ENCODE results near the gene NPY5R.
A peak's percentile ranks its signal among the peaks of the same experiment; 100 is the strongest.

NPY5R gene

DNA sequence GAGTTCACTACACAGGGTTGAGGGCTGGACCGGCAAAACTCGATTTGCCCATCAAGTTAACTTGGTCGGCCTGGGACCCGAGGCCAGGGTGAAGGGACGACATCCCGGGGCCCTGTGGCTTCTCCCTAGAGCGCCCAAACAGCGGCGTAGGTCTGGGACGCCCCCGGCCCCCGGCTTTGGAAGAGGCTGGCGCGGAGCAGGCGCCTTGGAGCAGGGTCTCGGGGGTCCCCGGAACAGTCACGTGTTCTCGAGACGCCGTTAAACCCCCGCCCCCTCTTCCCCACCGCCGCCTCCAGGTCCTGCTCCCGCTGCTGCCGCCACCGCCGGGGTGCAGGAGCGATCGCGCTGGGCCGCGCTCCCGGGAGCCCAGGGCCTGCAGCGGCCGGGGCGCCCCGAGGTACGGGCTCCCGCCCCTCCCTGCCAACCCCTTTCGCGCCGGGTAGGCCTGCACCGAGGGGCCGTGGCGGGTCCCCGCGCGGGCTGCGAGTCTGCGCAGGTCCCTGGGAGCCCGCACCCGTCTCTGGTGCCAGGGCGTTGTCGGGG lies at the start of gene NPY5R:
Gene NPY5R (plus strand): TSS at position 289 of the 543 bp plus-strand sequence. CDS start 6,382 bp downstream, outside the sequence.
- DNase-seq = no peak

DNA sequence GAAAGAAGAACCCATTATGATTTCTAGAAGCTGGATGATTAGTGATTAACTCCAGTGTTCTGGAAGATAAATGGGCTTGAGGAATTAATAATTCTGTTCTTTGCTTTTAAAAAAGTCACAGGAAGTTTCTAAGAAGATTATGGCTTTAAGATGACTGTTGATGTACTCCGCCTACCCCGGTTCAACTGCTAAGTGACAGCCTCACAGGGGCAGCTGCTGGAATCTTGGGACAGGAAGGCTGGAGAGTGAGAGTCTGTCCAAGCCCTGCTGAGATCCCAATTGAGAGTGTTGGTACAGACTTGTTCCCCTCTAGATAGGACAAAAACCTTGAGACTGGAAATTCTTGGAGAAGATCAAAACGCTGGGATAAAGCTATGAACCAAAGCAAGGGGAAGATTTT lies 48.6 kb upstream of the NPY5R start:
- DNase-seq = no peak

DNA sequence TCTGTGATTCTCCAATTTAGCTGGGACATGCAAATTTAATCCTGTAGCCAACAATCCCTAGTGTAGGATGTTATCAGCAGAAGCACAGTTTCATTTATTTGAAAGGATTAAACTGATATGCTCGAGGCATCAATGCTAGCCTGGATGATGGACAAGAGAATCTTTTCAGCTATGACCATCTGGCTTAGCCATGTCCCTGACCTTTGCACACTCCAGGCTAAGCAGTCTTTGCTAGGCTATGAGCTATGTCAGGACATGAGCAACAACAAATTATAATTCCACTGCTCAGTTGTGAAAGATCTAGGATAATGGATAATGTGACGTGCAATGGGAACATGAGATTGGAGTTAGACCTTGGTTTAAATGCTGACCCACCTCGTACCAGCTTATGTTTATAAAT lies 43.2 kb upstream of the NPY5R start:
- DNase-seq = no peak

DNA sequence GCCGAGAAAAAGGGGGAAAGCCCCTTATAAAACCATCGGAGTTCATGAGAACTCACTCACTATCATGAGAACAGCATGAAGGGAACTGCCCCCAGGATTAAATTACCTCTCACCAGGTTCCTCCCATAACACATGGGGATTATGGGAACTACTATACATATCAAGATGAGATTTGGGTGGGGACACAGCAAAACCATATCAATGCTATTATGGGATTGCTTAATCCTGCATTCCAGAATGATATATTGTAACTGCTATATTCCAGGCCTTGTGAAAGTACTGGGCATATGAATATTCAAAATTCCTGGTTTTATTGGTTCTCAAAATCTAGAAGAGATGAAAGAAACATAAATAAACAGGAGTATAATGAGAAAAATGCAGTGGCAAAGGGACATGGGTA lies 40.6 kb upstream of the NPY5R start:
- DNase-seq = no peak

DNA sequence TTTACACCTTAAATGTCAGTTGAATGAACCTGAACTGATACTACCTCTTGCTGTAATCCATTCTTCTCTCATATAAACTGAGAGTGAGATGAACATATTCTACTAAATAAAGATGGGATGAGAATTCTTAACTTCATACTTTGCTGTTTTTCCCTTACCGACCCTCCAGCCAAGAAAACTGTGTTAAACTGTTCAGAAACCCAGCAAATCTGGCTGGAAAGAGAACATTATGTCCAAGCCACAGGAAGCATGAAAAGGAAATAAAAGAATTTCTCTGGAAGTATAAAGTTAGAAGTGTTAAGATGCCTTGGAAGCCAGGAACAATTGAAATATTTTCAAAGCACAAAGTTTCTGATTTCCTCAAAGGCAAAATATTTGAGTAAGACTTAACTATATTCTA lies 34.2 kb upstream of the NPY5R start:
- no peak for DNase-seq

DNA sequence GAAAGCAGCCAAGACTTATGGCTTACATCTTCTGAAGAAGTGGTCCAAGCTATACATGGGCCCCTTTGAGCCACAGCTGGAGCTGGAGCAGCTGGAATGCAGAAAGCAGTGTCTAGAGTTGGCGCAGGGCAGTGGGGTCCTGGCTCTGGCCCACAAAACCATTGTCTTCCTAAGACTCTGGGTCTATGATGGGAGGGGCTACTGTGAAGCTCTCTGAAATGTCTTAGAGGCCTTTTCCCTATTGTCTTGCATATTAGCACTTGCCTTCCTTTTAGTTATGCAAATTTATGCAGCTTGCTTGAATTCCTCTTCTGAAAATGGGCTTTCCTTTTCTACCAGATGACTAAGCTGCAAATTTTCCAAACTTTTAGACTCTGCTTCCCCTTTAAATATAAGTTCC lies 26.6 kb upstream of the NPY5R start:
- no peak for DNase-seq

DNA sequence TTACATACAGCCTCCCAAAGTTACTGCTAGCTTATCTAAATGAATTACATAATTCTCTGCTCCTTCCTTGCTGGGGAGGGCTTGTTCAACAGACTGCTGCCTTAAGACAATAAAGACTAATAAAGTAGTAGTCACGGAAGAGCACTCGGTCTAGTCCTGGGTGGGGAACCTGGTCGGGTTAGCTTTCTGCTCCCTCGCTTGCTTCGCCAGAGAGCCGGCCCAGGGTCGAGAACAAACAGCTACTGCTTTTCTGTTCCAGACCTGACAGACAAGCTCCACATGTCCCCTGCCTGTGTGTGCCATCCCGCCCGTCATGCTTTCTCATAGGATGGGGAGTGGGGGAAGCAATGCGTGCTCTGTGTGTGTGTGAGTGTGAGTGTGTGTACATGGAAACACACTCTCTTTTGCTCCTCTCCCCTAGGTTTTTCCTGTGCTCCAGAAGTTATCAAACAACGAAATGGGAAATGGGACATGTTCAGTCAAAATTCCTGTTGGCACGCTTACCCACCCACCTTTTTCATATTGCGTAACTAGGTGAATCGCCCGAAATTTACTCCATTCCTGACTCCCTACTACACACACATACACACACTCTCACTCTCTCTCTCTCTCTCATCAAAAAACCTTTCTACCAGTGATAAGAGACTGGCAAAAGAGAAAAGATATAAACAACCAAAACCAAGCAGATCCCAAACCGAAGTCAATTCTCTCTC lies 12.6 kb upstream of the NPY5R start:
- DNase-seq = no peak

DNA sequence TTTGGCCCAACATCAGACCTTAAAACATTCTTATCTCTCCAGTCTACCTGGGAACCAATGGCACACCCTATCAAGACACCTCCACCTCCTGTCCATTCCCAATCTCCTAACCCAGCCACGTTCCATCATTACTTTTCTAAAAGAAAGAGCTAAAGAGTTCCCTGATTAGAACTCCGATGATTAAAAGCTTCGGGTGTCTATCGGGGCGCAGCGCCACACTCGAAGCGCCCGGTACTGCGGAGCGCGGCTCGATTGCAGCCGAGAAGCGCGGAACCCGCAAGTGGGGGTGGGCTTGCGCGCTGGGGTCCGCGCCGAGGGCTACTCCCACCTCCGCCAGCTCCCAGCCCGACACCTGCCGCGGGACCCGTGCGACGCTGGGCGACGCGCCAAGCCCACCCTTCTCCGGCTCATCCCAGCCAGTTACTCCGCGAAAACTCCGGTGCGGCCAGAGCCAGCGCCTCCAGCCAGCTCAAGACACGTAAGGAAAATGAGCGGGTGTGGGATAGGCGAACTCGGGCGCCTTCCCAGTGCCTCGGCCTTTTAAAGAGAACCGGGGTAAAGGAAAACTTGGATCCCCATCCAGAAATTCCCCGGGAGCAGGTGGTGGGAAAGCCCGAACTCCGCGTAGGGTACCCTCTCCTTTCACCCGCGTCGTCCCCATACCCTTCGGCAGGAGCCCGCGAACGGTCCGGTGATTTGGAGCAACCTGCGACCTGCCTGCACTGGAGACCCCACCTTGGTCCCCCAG lies 11.9 kb upstream of the NPY5R start:
- DNase-seq = no peak

DNA sequence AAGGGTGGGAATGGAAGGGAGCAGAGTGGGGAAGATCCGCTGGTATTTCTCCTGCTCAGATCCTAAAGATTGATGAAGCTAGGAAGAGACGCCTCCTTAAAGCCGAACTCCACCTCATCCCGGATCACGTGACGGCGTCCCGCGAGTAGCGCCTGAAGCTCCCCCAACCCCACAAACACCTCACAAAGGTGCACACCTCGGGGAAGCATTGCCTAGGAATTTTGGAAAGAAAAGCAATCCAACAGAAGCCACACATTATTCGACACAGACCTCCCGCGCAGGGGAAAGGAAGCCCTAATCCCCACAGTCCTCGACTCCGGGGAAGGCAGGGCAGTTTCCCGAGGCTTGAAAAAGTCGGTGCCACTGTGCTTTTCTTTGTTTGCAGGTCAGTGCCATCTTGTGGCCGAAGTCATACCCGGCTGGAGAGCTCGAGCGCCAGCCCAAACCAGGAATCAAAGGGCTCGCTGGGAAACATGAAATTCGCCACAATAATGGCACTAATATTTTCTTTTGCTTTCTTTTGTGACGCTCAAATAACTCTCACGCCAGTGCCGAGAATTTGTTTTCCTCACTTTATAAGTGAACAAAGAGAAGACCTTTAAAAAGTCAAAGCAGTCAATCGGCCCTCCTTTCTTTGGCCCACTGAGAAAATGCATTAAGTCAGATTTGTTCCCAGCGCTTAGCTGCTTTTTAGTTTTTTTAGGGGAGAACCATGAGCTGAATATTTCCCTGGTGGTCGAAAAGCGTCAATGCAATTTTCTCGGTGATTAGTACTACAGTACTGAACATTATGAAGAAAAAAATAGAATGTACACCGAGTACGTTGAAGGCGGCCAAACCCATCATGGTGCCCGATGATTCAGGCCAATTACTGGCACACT lies 10.9 kb upstream of the NPY5R start, which contains the start of gene NPY1R:
Gene NPY1R (minus strand): TSS at position 71 of the 881 bp plus-strand sequence. CDS start 6,042 bp downstream, outside the sequence.
- DNase-seq = peak; percentile 58

DNA sequence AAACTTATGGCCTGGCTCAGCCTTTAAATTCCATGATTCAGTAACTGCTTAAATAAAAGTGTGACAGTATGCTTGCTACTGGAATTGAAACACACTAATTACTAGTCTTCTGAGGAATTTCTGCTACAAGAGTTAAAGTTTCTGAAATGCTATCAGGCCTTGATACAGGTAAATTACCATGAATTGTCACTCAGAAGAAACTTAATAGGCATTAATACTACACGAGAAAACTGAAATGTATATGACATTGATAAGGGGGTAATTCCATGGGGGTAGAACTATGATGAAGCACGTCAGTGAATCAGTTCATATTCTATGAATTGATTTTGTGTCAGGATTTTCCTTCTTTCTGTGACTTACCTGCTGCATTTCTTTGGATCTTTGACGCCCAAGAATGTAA lies 8.3 kb upstream of the NPY5R start:
- no peak for DNase-seq

DNA sequence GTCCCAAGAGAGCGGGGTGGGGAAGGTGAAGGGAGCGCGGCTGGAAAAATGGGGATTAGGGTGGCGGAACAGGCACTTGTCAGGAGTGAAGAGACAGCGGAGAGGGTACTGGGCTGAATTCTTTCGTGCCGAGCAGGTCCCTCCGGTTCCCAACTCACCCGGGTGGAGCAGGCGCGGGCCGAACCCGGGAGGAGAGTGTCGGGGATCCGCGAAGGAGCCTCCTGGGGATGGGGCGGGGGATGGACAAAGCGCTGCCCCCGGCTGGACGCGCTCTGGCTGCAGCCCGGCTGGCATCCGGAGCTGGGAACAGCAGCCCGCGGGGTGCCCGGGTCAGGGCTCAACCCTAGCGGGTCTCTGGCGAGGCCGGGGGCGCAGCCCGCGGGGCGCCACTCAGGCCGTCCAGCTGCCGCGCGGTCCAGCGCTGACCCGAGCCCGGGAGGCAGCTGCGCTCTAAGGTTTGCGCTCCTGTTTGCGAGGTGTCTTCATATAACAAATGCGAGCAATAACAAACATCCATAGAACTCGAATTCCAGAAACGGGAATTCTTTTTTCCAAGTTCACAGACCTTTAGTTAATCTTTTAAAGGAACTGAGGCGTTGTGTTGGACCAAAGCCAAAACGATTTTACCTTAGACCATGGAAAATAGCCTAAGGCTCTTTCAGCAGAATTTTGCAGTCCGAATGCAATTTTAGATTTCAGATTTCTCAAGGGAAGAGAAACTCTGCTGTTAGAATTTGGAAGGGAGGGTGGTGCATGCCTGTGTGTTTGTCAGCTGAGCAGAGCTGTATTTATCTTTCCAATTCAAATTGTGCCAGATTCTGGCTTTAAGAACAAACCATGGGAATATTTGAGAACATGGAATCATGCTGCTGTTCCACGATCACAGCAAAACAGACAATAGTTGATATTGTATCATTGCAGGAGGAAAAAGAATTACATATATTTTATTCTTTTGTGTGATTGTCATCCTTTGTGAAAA lies 744 bp downstream of the NPY5R start:
- DNase-seq = no peak

DNA sequence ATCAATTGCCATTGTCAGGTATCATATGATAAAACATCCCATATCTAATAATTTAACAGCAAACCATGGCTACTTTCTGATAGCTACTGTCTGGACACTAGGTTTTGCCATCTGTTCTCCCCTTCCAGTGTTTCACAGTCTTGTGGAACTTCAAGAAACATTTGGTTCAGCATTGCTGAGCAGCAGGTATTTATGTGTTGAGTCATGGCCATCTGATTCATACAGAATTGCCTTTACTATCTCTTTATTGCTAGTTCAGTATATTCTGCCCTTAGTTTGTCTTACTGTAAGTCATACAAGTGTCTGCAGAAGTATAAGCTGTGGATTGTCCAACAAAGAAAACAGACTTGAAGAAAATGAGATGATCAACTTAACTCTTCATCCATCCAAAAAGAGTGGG lies 7.0 kb downstream of the NPY5R start:
- DNase-seq = no peak

DNA sequence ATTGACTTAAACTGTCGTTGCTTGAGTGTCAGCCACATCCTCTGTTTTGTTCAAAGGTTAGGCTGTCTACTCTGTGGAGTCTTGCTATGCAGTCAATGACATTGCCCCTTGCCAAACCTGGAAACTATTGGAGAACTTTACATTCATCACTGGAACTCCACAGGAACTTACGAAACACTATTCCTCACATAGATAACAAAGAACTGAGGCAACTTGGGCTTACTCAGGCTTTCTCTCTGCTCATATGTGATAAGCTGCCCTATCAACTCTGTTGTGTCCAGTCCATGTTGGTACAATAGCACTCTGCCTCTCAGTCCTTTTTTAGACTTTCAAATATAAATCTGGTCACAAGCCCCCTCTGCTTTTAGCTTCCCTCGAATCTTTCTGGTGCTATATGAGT lies 9.4 kb downstream of the NPY5R start:
- no peak for DNase-seq

DNA sequence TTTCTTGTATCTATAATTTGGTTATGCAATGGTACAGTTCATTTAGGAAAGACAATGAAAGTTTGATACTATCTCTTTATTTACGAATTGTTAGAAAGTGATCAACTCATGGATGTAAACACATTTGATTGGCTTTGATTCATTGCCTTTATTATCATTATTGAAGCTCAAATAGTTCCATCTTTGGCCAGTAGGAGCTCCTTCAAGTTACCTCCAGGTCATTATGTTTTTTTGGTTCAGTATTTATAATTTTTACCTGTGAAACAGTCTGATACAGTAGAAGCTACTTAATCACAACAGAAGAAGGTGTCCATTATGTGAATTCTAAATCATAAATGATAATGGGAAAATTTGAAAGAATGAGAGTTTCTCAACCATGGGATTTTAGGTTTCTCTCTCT lies 12.4 kb downstream of the NPY5R start:
- no peak for DNase-seq

DNA sequence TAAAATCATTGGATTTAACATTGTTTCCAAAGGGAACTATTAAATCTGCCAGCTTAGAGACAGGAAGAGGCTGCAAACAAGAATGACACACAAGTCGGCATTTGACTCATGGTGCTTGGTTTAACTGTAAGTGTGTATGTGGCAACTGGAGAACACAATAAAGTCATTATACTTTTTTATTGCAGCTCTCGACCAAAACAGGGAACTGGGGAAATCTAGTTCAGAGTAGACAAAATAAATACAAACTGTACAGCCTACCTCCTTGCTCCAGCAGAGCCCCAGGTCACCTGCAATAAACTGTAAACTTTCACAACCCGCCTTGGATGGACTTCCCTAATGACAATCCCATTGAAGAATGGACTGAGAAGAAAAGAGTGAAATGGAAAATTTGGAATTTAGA lies 24.0 kb downstream of the NPY5R start:
- DNase-seq = no peak

DNA sequence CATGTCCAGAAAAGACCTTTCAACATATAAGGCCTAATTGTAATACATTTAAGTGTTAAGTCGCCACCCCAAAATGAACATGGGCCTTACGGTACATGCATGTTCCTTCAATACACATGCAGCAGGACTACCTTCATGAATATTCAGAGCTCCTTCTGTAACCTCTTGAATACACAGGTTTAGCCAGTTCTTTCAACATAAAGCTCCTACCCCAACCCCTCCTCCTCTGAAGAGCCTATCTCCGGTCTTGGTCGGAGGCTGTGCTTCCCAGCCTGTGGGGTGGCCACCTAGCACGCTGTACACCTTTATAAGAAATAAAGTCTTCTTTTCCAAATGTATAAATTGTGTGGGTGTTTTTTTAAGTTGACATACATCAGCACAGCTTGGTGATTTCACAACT lies 28.3 kb downstream of the NPY5R start:
- no peak for DNase-seq

DNA sequence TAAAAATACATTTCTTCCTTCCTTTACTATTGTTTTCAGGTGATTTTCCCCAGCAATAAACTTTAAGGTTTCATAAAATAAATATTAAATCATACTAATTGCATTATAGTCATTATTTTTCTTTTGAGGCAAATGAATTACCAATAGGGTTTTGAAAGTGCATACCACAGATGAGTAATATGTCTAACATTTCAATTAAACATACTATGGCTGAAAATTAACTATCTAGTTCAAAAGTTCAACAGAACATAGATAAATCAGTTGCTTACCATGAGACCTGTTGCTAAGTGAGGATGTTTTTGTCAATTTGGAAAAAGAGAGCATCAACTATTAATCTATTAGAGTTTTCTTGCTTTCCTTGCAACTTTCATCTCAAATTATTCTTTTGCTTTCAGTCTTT lies 35.0 kb downstream of the NPY5R start:
- DNase-seq = no peak

DNA sequence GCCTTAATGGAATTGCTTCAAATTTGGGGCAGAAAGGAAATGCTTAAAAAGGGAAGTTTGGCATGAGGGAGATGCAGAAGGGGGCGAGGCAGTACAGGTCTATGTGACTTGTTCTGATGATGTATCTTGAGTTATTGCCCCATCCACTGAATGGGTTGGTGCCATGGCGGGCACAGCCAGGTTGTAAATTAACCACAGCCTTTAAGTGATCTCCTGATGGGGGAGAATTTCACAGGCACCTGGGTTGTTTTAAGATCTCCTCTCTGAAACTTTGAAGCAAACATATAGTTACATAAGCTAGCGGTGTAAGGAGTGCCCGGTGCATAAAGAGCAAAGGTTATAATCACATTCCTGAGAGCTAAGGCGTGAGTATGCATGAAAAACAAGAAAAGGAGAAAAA lies 37.0 kb downstream of the NPY5R start:
- DNase-seq = no peak

DNA sequence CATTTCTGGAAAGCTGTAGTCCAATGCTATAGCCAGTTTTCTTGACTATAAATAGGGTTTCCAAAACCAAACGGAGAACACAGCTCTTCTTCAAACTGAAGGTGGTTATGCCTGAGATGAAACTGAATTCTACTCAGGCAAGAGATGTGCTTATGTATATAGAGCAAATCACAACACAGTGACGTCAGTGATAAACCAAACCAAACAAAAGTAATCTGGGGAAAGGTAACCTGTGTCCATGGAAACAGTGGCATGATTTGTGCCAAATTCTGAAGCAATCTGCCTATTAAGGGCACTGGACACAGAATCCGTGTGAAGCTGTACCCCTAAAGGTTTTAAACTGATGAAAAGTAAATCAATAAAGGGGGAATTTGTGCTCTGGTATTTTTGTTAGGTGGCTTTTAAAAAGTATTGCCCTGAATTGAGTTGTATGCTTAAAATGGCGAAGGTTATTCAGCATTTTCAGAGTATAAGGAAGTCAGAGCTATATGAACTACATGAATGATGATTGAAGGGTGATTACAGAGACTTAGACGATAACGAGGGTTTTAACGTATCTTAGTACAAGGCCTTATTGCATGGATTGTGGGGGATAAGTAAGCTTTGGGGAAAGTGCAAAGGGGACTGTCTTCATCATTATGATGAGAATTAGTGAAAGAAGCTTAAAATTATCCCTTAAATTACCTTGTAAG lies 38.6 kb downstream of the NPY5R start:
- no peak for DNase-seq

DNA sequence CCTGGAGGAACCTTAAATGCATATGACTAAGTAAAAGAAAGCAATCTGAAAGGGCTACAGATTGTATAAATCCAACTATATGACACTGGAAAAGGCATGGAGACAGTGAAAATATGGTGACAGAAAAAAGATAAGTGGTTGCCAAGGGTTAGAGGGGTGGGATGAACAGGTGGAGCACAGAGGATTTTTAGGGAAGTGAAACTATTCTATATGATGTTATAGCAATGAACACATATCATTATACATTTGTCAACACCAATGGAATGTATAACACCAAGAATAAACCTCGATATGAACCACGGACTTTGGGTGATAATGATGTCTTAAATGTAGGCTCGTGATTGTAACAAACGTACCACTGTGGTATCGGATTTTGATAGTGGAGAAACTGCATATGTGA lies 40.7 kb downstream of the NPY5R start:
- no peak for DNase-seq

DNA sequence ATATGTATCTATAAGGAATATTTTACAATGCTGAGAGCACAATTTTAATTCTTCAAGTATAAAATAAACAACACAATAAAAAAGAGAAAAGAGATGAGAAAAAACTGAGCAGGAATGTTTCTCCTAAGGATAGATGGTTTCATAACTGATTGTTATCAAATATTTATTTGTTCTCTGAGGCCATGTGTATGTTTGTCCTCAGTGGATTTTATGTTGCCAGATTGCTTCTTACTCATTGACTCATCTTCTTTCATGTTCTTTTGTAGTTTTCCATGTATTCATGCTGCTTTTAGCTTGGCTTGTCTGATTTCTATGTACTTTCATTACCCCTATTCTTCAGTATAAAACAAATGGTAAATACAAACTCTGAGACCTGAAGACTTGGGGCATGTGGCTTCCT lies 41.2 kb downstream of the NPY5R start:
- no peak for DNase-seq
